ENCODE results near the gene SDF2. TPM values are rescaled to one million over a fixed set of nuclear protein-coding genes. Genes with fewer than 3 reads are reported as not detected.

Gene SDF2
- total and polyA plus RNA-seq, 2 experiments from 2014 or later = 32.5 to 54.6 TPM

- ATAC-seq (peak; percentile 18; the same call in 2 of the 3 replicates), DNase-seq (ENCODE audit: low spot score) (no peak)
- H3K27ac Mint-ChIP-seq = no peak within 1 kb of the TSS
- Histone ChIP-seq H3K27ac (ENCODE audit: low read depth) (no peak within 1 kb of the TSS), H3F3A (replicated peaks; ENCODE audit: low read depth) (peaks cover 8% of the 10 kb centered on the region; the same call in 1 of the 2 replicates), H3K4me3 (no peak within 1 kb of the TSS), H3K36me3 (ENCODE audit: insufficient read depth) (peaks cover 55% of the 10 kb centered on the region), H3K4me2 (no peak within 1 kb of the TSS), H4K20me1 (replicated peaks; ENCODE audit: insufficient read depth) (peaks cover 35% of the 10 kb centered on the region), H2AFZ (no peak within 1 kb of the TSS), H3K9me2 (ENCODE audit: insufficient read depth) (no peaks in the 10 kb centered on the region), H3K4me1 (ENCODE audit: insufficient read depth) (no peaks in the 10 kb centered on the region), H3K27me3 (ENCODE audit: insufficient read depth) (no peaks in the 10 kb centered on the region), H3K79me2 (replicated peaks; ENCODE audit: insufficient read depth) (no peaks in the 10 kb centered on the region)
- no peaks in the 10 kb centered on the region for H3K9me3 Mint-ChIP-seq
- no peak within 1 kb of the TSS for H3K4me3 Mint-ChIP-seq
- TF ChIP-seq EZH2phosphoT487 (IDR thresholded peaks at IDR 0.05; ENCODE audit: unreplicated experiment) (no peak), NANOG (IDR thresholded peaks at IDR 0.05; ENCODE audit: borderline replicate concordance) (no peak), POLR2AphosphoS5 (IDR thresholded peaks at IDR 0.05; ENCODE audit: low read depth) (no peak), ZNF114 (CRISPR knock-in tag; IDR thresholded peaks at IDR 0.05) (no peak), CREB1 (CRISPR knock-in tag; IDR thresholded peaks at IDR 0.05; ENCODE audit: low read depth) (no peak), ZNF331 (CRISPR knock-in tag; IDR thresholded peaks at IDR 0.05; ENCODE audit: low read depth) (no peak), ETS1 (IDR thresholded peaks at IDR 0.05) (no peak), ZNF462 (CRISPR knock-in tag; IDR thresholded peaks at IDR 0.05) (no peak)
- H3K27me3 Mint-ChIP-seq (ENCODE audit: insufficient read depth, low read depth, poor library complexity) = no peaks in the 10 kb centered on the region
- H3K36me3 Mint-ChIP-seq (ENCODE audit: low read depth) = peaks cover 89% of the 10 kb centered on the region
- H3K4me1 Mint-ChIP-seq = no peaks in the 10 kb centered on the region
Measured at GRCh38 chr17:28613931-28614381, 47.8 kb downstream of the SDF2 start, which contains the start of gene RSKR. Gene RSKR (minus strand): TSS chr17:28614185. CDS start chr17:28614161, 24 bp downstream.

All from GM23338 (cell line).